SJCRH30 (cell line): ENCODE results near the gene CERS5. TPM values are rescaled to one million over a fixed set of nuclear protein-coding genes. Genes with fewer than 3 reads are reported as not detected.

Source experiments
- total RNA-seq: library from RNA; depleted of rRNA; stranded (reverse); fragments of >200 nt; shearing (Covaris generic); gene quantifications from 2 replicates; pipeline ENCODE4 v1.2.3, GENCODE V29; 2014; rRNA removed

The CERS5 gene
- total RNA-seq, 1 experiment from 2014 or later = 58.7 TPM

Other genes starting within 250 kb of the CERS5 start
- gene AQP2, start 216.6 kb downstream of the CERS5 start, total RNA-seq = not detected in 2 replicates
- gene AQP5, start 205.5 kb downstream of the CERS5 start, total RNA-seq = 0.18 TPM in 1 of 2 replicates, not detected in the other
- not detected in 2 replicates for gene AQP6, start 194.4 kb downstream of the CERS5 start, total RNA-seq
- 148 and 152 TPM in 2 replicates for gene RACGAP1, start 141.9 kb downstream of the CERS5 start, total RNA-seq
- 7.5 and 8.9 TPM in 2 replicates for gene ASIC1, start 109.8 kb downstream of the CERS5 start, total RNA-seq
- 79.7 and 84.2 TPM in 2 replicates for gene SMARCD1, start 82.0 kb downstream of the CERS5 start, total RNA-seq
- gene GPD1, start 63.4 kb downstream of the CERS5 start, total RNA-seq = 0.23 and 0.24 TPM in 2 replicates
- gene COX14, start 55.1 kb downstream of the CERS5 start, total RNA-seq = 25.3 and 36.3 TPM in 2 replicates
- gene LIMA1, start 116.2 kb upstream of the CERS5 start, total RNA-seq = 31.1 and 36.1 TPM in 2 replicates
- 0.06 TPM in 1 of 2 replicates, not detected in the other for gene FAM186A, start 229.2 kb upstream of the CERS5 start, total RNA-seq
- gene LARP4, start 233.5 kb upstream of the CERS5 start, total RNA-seq = 68.1 and 77.9 TPM in 2 replicates